UCSD-AML1 (cell line): ENCODE data around the gene STAT5B.

Source experiments
- DNase-seq: peaks from one replicate; lab custom pipeline; 2025; ENCODE audit not compliant: unreplicated experiment; lab: John Stamatoyannopoulos, UW

Gene STAT5B

DNA sequence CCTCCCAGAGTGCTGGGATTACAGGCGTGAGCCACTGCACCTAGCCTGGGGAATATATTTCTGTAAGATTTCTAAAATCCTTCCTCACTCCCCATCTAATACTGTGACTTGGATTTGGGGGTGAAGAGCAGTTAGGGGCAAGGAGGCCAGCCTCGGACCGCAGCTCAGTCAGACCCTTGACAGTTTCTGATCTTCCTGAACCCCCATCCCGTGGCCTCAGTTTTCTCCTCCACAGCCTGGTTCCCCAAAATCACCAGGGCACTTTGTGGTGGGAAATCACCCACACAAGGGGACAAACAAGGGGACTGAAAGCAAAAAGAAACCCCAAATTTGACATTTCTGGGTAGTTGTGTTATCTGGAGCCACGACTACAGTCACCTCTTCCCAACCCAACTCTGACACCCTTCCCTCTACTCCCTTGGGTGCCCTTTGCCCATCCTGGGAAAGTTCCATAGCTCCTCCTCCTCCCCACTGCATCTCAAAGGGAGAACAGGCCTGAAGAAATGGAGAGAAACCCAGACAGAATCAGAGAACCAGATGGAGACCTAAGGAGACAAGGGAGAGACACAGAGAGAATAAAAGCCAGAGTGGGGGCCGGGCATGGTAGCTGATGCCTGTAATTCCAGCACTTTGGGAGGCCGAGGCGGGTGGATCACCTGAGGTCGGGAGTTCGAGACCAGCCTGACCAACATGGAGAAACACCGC is 9.3 kb upstream of the STAT5B start:
- DNase-seq: no peak

DNA sequence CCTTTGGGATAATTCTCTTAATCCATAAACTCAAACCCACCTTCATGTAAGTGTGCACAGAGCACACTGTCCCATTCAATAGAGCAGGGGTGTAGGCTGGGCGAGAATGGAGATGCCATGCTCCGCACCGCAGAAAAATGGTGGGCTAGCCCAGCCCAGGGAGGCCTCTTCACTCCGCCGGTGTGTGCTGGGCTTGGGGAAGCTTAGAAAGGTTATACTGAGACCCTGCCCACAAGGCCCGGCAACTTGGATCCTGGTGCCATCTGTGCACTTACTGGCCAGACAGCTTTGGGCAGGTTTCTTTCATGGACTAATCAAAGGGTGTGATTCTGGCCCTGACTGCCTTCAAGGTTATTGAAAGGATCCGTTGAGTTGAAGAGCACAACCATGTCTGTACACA is 8.4 kb upstream of the STAT5B start:
- no peak for DNase-seq

DNA sequence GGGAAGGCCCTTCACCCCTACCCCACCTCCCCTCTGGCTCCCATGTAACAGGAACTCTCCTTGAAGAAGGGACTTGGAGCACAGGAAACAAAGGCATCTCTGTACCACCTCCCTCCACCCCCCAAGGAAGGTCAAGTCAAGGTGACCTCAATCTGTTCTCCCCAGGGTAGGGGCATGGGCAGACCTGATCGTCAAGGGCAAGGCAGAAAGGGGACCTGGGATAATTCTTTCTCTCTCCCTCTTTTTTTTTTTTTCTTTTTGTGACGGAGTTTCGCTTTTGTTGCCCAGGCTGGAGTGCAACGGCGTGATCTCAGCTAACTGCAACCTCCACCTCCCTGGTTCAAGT is 7.8 kb upstream of the STAT5B start:
- no peak for DNase-seq

DNA sequence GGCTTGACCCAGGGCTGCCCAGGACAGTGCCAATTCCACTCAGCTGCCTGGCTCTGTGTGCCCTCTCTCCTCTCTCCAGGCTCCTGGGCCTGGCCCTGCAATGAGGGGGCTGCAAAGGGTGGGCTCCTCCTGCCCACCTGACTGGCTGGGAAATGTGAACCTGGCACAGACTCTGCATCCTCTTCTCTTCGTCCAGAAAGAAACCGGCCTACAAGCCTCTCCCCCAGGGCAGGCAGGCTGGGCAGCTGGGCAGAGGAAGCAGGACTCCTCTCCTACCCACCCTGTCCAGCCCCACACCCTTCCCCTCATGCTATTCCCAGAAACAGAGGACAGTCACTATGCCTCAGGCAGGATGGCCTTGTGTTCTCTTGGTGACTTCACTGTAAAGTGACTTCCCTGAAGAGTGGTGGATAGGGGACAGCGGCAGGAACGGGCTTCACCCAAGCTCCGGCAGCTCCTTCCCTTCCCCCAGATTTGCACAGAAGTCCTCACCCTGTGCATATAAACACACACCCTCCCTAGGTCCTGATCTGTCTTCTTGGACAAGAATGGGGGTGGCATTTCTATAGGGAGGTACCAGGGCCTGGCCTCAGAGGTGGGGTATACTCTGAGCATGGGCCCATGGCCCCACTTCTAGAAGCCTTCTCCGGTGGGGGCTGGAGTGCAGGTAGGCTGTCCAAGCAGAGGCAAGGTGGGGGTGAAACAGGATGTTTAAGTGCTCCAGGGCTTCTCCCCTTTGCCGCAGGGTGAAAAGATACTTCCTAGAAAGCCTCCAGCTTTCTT is 7.2 kb upstream of the STAT5B start:
- DNase-seq: no peak

DNA sequence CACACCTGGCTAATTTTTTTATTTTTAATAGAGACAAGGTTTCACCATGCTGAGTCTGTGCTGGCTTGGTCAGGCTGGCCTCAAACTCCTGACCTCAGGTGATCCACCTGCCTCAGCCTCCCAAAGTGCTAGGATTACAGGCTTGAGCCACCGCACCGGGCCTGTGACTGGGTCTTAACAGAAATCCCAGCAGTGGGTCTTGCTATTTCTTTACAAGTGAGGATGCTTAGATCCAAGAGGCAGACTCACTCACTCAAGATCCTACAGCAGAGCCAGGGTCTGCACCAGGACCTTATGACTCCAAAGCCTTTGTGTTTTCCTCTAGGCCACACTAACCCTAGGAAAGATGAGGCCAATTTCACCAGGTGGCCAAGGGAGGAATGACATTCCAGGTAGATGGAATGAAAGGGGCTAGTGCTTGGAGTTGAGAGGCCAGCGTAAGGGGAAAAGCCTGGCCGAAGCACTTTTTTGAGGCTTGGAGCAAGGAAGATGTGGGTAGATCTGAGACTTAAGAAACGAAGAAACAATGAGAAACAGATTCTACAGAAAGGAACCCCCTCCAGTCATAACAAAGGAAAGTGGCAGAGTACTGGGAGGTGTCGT is 6.4 kb upstream of the STAT5B start:
- no peak for DNase-seq

DNA sequence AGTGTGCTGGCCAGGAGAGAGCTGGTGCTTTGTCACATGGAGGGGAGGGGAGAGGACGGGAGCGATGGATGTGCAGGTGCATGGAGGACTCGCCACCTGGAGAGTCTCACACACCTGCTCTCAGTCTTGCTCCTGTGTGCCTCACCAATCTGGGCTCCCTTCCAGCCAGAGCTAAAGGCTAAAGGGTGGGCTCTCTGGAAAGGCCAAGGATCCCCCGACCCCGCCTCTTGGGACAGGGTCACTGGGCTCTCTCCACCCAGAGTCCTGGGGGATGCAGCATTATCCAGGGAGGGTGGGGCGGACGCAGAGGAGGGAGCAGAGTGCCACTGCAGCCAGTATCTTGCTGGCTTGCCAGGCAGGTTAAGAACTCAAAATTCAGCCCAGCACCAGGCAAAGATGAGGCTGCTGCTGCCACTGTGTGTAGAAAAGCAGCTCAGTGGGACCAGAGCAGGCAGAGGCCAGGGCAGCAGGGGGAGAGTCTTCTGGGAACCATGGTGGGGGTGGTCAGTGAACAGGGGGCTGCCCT is 5.4 kb upstream of the STAT5B start:
- DNase-seq: no peak

DNA sequence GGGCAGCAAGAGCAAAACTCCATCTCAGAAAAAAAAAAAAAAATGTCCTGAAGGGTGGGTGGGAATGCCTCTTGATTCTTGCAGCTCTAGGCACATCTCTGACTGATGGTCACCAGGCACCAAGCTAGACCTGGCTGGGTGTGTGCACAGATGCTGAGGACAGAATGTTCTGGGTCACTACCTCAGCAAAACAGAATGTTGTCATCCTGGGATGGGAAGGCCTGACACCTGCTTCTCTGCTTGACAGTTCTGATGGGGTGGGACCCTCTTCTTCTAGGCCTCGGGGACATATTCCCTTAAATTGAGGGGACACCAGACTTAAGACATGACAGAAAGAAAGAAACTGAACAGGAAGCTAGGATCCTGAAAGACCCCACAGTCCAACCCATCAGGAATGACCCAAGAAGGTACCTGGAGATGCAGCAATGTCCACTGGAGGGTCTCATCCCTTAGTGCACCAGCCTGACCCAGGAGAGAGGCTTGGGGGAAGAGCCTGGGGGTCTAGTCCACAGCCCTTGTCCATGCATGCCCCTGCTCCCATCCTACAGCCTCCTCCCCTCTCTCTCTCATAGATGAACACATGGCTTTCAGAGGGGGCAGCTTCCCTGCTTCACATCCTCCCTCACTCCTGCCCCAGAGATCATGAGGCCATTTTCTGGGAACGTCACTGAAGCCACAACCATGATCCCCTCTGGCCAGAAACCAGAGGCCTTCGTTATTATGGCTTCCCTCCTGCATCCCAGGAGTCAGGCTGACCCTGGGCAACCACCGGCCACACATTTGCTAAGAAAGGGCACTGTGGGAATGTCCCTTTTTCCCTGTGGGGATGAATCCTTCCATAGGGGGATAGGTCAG is 3.8 kb upstream of the STAT5B start:
- no peak for DNase-seq

DNA sequence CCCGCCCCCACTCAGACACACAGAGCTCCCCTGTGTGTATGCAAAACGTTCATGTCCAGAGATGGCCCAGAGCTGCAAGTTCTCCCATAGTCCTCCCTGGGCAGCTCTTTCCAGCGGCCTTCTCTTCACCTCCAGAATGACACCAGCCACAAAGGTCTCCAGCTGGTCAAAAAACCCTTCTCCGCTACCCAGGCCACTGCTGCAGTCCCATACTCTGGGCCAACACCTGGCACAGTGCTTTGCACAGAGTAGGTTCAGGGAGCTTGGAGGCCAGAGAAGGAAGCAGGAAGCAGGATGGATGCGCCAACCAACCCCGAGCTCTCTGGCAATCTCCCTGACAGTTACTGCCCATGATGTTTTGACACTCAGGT is 1.1 kb upstream of the STAT5B start:
- DNase-seq: no peak

DNA sequence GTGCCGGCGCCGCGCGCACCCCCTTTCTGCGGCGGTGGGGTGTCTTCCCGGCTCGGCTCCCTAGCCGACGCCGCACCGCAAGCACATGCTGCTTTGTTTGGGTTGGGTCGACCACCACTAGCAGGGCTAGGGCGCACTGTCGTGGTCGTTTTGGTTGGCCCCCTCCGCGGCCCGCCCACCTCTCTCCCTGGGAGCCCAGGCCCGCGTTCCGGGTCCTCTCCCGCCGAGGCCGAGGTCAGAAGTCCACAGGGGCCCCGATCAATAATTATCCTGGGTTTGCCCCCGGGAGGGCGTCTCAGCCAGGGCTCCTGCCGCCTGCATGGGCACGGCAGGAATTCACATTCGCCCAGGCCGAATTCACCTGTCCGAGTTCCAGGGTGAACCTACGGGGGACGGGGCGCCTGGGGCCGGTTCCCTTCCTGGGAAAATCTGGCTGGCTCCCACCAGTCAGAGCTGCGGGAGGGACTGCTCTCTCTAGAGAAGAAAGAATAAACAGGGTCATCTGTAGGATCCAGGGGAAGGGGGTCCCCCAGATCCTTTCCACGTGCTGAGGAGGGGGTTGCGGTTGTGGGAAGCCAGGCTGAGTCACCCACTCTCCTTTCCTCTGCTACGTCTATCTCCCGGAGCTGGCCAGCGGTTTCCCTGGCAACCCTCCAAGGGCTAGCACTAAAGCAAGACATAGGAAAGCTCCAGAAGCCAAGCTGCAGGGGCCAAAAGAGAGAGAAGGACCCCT is 584 bp upstream of the STAT5B start:
- DNase-seq: peak; percentile 74

DNA sequence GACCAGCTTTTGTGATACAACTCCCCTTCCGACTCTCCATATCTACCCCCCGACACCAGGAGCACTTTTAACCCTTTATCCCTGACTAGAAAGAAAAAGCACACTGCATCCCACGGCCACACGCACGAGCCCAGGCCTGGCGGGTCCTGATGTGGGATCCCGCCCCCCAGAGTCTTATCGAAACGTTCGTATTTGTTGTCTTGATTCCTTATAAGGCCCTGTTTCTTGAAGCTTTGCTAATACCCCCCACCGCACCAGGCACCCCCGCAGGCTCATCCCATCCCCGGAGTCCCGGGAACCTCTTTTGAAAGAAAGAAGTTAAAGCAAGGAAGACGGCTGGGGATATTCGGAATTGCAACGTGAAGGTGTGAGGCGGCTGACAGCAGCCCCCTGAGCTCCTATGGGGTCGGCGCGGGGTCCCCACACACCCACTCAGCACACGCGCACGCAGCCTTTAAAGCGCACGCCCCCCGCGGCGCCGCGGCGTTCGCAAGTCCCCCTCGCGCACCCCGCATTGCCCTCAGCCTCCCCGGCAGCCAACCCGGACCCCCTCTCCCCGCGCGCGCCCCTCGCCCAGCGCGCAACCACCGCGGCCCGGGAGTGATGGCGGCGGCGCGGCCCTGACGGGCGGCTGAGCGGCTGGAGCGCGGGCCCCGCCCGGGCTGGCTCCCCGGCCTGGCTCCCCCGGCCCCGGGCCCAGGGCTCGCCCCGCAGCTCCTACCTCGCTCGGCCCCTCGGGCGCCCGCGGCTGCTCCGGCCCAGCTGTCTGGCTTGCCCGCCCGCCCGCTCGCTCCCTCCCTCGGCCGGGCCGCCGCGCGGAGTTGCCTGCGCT is 448 bp downstream of the STAT5B start:
- DNase-seq: peak; percentile 56

DNA sequence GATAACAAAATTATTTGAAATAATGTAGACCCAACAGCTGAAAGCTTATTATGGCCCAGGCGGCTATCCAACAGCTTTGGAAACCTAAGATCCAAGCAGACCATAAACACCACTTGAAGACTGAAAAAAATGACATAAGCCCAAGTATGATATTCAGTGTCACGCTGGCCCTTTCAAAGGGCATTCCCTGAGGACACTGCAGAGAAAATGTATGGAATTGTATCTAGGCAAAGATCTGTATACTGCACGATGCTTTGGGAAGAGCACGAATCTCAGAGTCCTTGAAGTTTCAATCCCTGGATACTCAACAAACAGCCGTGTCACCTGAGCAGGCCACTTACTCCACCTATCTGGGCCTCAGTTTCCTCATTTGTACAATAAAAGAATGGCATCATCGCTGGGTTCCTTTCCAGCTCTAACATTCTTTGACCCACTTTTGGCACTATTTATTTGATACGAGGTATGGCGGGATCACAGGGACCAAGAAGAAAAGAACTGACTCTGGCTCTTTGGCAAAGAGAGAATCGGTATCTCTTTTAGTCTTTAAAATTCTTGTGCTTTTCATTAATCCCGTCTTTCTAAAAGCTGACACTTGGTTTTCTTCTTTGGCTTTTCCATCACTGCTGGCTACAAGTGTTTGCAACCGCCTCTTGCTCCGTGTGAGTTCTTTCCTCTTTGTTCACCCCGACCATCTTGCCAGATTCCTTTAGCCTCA is 1.2 kb downstream of the STAT5B start:
- no peak for DNase-seq

DNA sequence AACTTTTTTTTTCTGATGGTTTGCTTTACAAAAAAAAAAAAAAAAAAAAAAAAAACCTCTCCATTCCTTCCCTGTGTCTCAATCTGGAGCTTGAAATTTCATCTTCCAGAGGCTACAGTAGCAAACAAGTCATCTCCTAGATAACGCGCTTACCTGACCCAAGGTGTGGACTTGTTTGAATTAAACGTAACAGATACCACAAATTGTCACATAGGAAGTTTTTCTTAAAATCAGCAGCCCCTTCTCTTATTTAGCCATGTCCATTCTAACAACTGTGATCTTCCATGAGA is 2.0 kb downstream of the STAT5B start:
- DNase-seq: no peak

DNA sequence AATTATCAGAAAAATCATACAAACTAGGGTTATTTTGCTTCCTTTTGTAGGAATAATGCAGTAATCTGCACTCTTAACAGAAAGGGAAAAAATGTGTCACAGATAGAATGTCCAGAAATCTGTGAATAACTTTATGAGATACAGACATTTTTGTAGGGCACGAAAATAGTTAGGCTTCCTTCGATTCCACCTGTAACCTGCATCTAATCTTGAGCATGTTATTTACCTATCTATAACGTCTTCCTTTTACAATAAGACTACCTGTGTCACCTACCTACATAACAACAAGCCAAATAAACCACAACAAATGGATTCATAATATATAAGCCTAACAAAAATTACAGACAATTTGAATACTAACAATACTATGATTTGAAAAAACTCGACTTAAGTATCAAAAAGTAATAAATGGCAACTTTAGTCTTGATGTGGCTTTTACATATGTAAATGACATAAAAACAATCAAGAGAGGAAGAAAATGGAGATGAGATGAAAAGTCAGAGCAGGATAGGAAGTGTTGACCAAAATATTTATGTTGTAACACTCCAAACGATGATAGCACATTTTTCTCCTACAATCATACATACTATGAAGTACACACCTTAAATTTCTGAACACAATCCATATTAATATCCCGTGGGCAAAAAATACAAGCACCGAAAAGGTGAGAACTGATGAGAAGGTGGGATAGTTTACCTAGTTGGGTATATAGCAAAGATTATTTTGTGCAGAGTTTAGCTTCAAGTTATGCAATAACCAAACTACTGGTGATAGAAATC is 2.5 kb downstream of the STAT5B start:
- DNase-seq: no peak

DNA sequence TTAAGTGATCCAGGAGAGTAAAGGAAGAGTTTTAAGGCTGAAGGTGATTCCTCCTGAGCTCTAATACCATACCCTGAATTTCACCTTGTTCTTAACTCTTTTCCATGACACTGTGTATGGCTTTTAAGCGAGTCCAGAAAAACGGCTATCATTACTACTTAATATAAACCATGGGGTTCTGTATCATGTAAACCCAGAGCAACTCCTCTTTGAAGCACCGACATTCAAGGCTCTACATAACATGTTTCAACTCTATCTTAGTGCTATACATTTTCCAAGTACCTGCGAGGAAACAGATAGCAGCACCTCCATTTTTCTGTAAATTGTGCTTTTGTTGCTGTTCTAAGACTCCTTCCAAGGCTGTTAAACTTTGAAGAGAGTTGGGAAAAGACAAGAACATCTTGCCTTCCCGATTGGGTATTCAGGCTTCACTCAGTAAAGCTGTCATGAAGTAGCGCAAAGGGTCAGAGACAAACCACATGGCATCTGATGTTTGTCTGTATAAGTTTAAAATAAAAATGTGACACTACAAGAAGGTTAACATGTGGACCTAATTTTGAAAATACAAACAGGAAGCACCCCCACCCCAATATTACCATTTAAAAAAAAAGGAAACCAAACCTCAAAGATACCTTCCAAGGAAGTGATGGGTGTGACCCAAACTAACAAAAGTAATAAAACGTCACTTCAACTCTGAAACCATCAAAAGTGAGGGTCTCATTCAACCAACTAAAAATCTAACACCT is 3.9 kb downstream of the STAT5B start:
- DNase-seq: no peak

DNA sequence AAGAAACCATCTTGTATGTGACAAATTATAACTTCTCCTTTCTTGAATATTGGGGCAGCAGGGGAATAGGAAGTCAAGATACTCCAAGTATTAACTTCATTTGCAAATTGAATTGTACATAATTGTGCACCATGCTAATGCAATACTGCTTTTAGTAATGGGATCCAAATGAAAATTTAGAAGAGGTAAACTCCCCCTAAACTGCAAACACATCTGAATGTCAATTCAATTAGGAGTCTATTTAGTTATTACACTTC is 4.5 kb downstream of the STAT5B start:
- no peak for DNase-seq

DNA sequence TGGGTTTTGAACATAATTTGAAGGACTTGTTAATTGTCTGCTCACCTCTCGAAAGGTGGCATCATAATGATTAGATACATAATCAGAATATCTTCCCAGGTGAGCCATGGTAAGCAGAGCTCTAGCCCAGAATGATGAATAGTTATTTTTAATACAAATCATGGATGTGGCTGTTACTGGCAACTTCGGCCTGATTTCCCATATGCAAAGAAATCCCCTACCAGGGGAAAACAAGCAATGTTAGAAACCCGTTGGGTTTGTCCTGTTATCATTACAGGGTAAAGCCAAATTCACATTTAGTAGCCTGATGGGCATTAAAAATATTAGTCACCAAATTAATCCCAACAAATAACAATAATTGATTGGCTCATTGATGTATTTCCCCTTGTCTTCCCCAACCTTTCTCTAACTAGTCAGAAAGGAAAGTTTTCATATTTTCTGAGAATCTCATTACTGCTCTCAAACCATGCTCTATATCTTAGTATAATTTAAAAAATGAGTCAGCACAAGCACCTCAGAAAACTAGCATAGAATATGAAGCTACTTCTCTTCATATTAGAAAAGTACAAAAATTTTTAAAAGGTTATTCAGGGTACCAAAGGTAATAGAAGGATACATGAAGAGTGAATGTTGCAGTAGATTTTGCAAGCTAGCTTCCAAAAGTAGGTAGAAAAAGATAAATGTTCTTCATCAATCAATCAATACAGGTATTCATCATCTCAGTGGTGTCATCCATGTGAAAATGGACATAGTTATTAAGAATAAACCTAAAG is 5.0 kb downstream of the STAT5B start:
- DNase-seq: no peak

DNA sequence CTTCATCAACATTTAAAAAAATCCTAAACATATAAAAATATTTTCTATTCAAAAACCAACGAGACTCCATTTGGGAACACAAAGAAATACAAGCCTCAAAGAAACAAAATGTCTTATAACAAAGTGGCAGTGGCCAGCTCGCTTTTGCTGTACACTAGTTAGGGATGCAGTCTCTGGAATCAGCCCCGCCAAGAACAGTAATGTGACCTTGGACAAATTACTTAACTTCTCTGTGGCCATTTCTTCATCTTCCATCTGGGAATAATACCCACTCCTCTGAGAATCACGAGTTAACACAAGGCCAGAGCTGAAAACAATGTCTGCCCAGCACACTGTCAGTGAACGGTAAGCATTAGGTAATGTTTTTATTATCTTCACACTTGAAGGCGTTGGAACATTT is 5.6 kb downstream of the STAT5B start:
- DNase-seq: no peak

DNA sequence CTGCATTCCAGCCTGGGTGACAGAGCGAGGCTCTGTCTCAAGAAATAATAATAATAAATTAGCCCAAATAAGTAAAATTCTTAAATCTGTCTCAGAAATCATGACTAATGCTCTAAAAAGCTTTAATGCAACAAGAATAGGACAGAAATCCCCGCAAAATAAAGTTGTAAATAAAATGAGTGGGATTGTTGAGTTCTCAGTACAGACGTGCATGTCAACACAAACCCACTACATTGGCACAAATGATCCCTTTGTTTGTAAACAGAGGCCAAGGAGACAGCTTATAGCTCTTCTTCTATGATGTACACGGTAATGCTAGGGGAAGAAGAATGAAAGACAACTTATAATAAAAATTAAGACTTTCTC is 6.0 kb downstream of the STAT5B start:
- DNase-seq: no peak
